H9 (cell line): Measurements from ENCODE around the gene ZIC4. TPM values are rescaled to one million over a fixed set of nuclear protein-coding genes. Genes with fewer than 3 reads are reported as not detected.

ENCODE experiments used
- DNase-seq: peaks from one replicate; pipeline ENCODE4 v3.0.0-alpha.2; 2017
- H2AFZ ChIP-seq: one replicate; pipeline ENCODE4 v1.6.1; 2013; ENCODE audit warnings: mild to moderate bottlenecking, low read length, control low read depth, moderate library complexity
- H2AK5ac ChIP-seq: 2 replicates; pipeline ENCODE4 v1.6.1; 2013; ENCODE audit warnings: low read length, control low read depth, mixed read lengths; ENCODE audit not compliant: insufficient read length
- H2BK120ac ChIP-seq: one replicate; pipeline ENCODE4 v1.6.1; 2013; ENCODE audit warnings: low read depth, mild to moderate bottlenecking, low read length, control low read depth, inconsistent platforms; ENCODE audit not compliant: poor library complexity, severe bottlenecking
- H2BK12ac ChIP-seq: 2 replicates; pipeline ENCODE4 v1.6.1; 2013; ENCODE audit warnings: low read length, control low read depth, mixed read lengths, low read depth; ENCODE audit not compliant: insufficient read length
- H2BK15ac ChIP-seq: 2 replicates; pipeline ENCODE4 v1.6.1; 2013; ENCODE audit warnings: low read depth, low read length, control low read depth
- H2BK20ac ChIP-seq: one replicate; pipeline ENCODE4 v1.6.1; 2013; ENCODE audit warnings: low read depth, mild to moderate bottlenecking, low read length, control low read depth, inconsistent platforms; ENCODE audit not compliant: poor library complexity, severe bottlenecking
- H2BK5ac ChIP-seq: 2 replicates; pipeline ENCODE4 v1.6.1; 2013; ENCODE audit warnings: low read length, control low read depth, mixed read lengths; ENCODE audit not compliant: insufficient read length
- H3K14ac ChIP-seq: 2 replicates; pipeline ENCODE4 v1.6.1; 2013; ENCODE audit warnings: low read length, control low read depth; ENCODE audit not compliant: insufficient read depth
- H3K18ac ChIP-seq: 2 replicates; pipeline ENCODE4 v1.6.1; 2013; ENCODE audit warnings: low read depth, mild to moderate bottlenecking, mixed read lengths, low read length, control low read depth; ENCODE audit not compliant: insufficient read length
- H3K23ac ChIP-seq: 2 replicates; pipeline ENCODE4 v1.6.1; 2013; ENCODE audit warnings: low read length, control low read depth, mixed read lengths, low read depth; ENCODE audit not compliant: insufficient read length
- H3K23me2 ChIP-seq: 2 replicates; pipeline ENCODE4 v1.6.1; 2013; ENCODE audit warnings: low read depth, mild to moderate bottlenecking, mixed read lengths, low read length, control low read depth; ENCODE audit not compliant: insufficient read length, poor library complexity, severe bottlenecking
- H3K27ac ChIP-seq: 2 replicates; pipeline ENCODE4 v1.5.1; 2013; ENCODE audit warnings: low read length, control low read depth, mixed read lengths, low read depth; ENCODE audit not compliant: insufficient read length
- H3K27me3 ChIP-seq: 2 replicates; pipeline ENCODE4 v1.6.1; 2013; ENCODE audit warnings: low read length, control low read depth, inconsistent platforms; ENCODE audit not compliant: insufficient read depth
- H3K4ac ChIP-seq: 2 replicates; pipeline ENCODE4 v1.6.1; 2013; ENCODE audit warnings: low read depth, mild to moderate bottlenecking, control low read depth, inconsistent platforms, low read length, moderate library complexity
- H3K4me1 ChIP-seq: 2 replicates; pipeline ENCODE4 v1.6.1; 2013; ENCODE audit warnings: low read length, control low read depth, inconsistent platforms; ENCODE audit not compliant: insufficient read depth
- H3K4me2 ChIP-seq: 2 replicates; pipeline ENCODE4 v1.6.1; 2013; ENCODE audit warnings: low read length, control low read depth, mixed read lengths; ENCODE audit not compliant: insufficient read length, insufficient read depth
- H3K56ac ChIP-seq: 2 replicates; pipeline ENCODE4 v1.6.1; 2013; ENCODE audit warnings: low read depth, mild to moderate bottlenecking, mixed read lengths, low read length, control low read depth; ENCODE audit not compliant: insufficient read length
- H3K79me1 ChIP-seq: 2 replicates; pipeline ENCODE4 v1.6.1; 2013; ENCODE audit warnings: low read depth, mild to moderate bottlenecking, moderate library complexity, low read length, control low read depth, inconsistent platforms; ENCODE audit not compliant: insufficient read depth, poor library complexity, severe bottlenecking
- H3K79me2 ChIP-seq: 2 replicates; pipeline ENCODE4 v1.6.1; 2013; ENCODE audit warnings: low read length, control low read depth, inconsistent platforms; ENCODE audit not compliant: insufficient read depth
- H3K9ac ChIP-seq: 2 replicates; pipeline ENCODE4 v1.6.1; 2013; ENCODE audit warnings: low read length, control low read depth, mixed read lengths; ENCODE audit not compliant: insufficient read length; ENCODE audit errors: extremely low read depth
- H3K9me3 ChIP-seq: one replicate; pipeline ENCODE4 v1.6.1; 2013; ENCODE audit warnings: low read depth, low read length, inconsistent platforms; ENCODE audit not compliant: control insufficient read depth
- H3T11ph ChIP-seq: one replicate; pipeline ENCODE4 v1.6.1; 2013; ENCODE audit warnings: mild to moderate bottlenecking, low read length, control low read depth, inconsistent platforms
- H4K20me1 ChIP-seq: one replicate; pipeline ENCODE4 v1.6.1; 2013; ENCODE audit not compliant: control insufficient read depth, insufficient read length, insufficient read depth
- H4K5ac ChIP-seq: 2 replicates; pipeline ENCODE4 v1.6.1; 2013; ENCODE audit warnings: low read depth, mild to moderate bottlenecking, mixed read lengths, low read length, control low read depth; ENCODE audit not compliant: insufficient read length
- H4K8ac ChIP-seq: replicated peaks from 2 replicates; pipeline ENCODE4 v1.6.1; 2013; ENCODE audit warnings: low read length, control low read depth, mixed read lengths, low read depth; ENCODE audit not compliant: insufficient read length
- H4K91ac ChIP-seq: 2 replicates; pipeline ENCODE4 v1.6.1; 2013; ENCODE audit warnings: low read depth, mild to moderate bottlenecking, moderate library complexity, mixed read lengths, low read length, control low read depth; ENCODE audit not compliant: insufficient read length
- H3K27ac Mint-ChIP-seq, 3 experiments: 2 replicates in 2 of 3; 3 replicates in 1 of 3; pipeline ENCODE4 v1.8.0; 2020 to 2021; ENCODE audit warnings: mixed read lengths in 3 of 3, mild to moderate bottlenecking in 1 of 3, moderate library complexity in 1 of 3
- H3K27me3 Mint-ChIP-seq: 2 replicates; pipeline ENCODE4 v1.8.0; 2021; ENCODE audit warnings: low read depth, mild to moderate bottlenecking, moderate library complexity, mixed read lengths
- H3K36me3 Mint-ChIP-seq, 3 experiments: 2 replicates in 2 of 3; 3 replicates in 1 of 3; pipeline ENCODE4 v1.8.0; 2020 to 2021; ENCODE audit warnings: low read depth in 3 of 3, mixed read lengths in 3 of 3; ENCODE audit not compliant: insufficient read depth in 1 of 3
- H3K4me1 Mint-ChIP-seq, 2 experiments: 2 replicates each; pipeline ENCODE4 v1.8.0; 2020; ENCODE audit warnings: mixed read lengths in 2 of 2
- H3K4me3 Mint-ChIP-seq, 2 experiments: 2 replicates in 1 of 2; 3 replicates in 1 of 2; pipeline ENCODE4 v1.8.0; 2020 to 2021; ENCODE audit warnings: mild to moderate bottlenecking in 2 of 2, mixed read lengths in 2 of 2, moderate library complexity in 1 of 2
- H3K9me3 Mint-ChIP-seq, 2 experiments: 2 replicates in 1 of 2; 3 replicates in 1 of 2; pipeline ENCODE4 v1.8.0; 2020; ENCODE audit warnings: mild to moderate bottlenecking in 2 of 2, mixed read lengths in 2 of 2, moderate library complexity in 1 of 2
- CTCF ChIP-seq: fragments of 200-600 bp; sonication (generic); conservative IDR thresholded peaks from 3 replicates; pipeline ENCODE4 v1.8.0; 2021; ENCODE audit warnings: antibody characterized with exemption, mild to moderate bottlenecking
- WGBS: extraction: QIAGEN DNeasy Blood & Tissue Kit; methylation state at CpG from one replicate; pipeline ENCODE4 v1.1.7; 2013; ENCODE audit warnings: missing lambda C conversion rate, low lambda C conversion rate, mixed read lengths; ENCODE audit not compliant: insufficient read length; ENCODE audit errors: extremely low coverage; 5-methylcytosine and 5-hydroxymethylcytosine counted together
- total RNA-seq: library from RNA; stranded (reverse); gene quantifications from 2 replicates; pipeline ENCODE4 v1.2.1, GENCODE V29; 2021

ZIC4 gene
- total RNA-seq, 1 experiment from 2014 or later: not detected

GRCh38 chr3:147428326-147428725 is 22.0 kb upstream of the ZIC4 start:
- no peak overlapping the region for H2BK5ac ChIP-seq
- no peak overlapping the region for H3K14ac ChIP-seq
- H3K56ac ChIP-seq: no peak overlapping the region
- H3K9ac ChIP-seq: no peak overlapping the region
- H3K79me2 ChIP-seq: no peaks in the 10 kb centered on the region
- no peak overlapping the region for H4K5ac ChIP-seq
- Mint-ChIP-seq H3K27me3 (peaks cover 69% of the 10 kb centered on the region), H3K36me3 (no peaks in the 10 kb centered on the region), H3K4me1 (peaks cover 12 to 16% of the 10 kb centered on the region in 2 experiments), H3K4me3 (no peak overlapping the region), H3K9me3 (no peaks in the 10 kb centered on the region), H3K27ac (no peak overlapping the region)
- no peak overlapping the region for H3K4ac ChIP-seq
- H3K79me1 ChIP-seq: no peaks in the 10 kb centered on the region
- H2BK20ac ChIP-seq: no peak overlapping the region
- peaks cover 19% of the 10 kb centered on the region for H3K27me3 ChIP-seq
- no peak overlapping the region for H3K18ac ChIP-seq
- H4K8ac ChIP-seq: no peak overlapping the region
- no peak overlapping the region for H2BK15ac ChIP-seq
- H4K20me1 ChIP-seq: no peaks in the 10 kb centered on the region
- no peak overlapping the region for H3K23ac ChIP-seq
- H3K27ac ChIP-seq: no peak overlapping the region
- no peak overlapping the region for H3K4me2 ChIP-seq
- peaks cover 7% of the 10 kb centered on the region for H3K23me2 ChIP-seq
- H2BK120ac ChIP-seq: no peak overlapping the region
- no peaks in the 10 kb centered on the region for H3K9me3 ChIP-seq
- H4K91ac ChIP-seq: no peak overlapping the region
- no peak for DNase-seq
- no peak overlapping the region for H2BK12ac ChIP-seq
- WGBS: no CpG with 5 or more reads among the region's 1 CpG
- no peak for TF ChIP-seq CTCF
- no peak overlapping the region for H2AK5ac ChIP-seq
- H3T11ph ChIP-seq: no peak overlapping the region
- H3K4me1 ChIP-seq: 0 out of 2 replicates have a peak, but pooled peaks cover 2% of the 10 kb centered on the region
- no peak overlapping the region for H2AFZ ChIP-seq
